Liver (tissue), 3 donors: Measurements from ENCODE around the gene PROZ.
A peak's percentile ranks its signal among the peaks of the same experiment; 100 is the strongest.

Experiments
- EGR1 ChIP-seq, 2 donors: IDR thresholded peaks; 2 replicates each; pipeline ENCODE4 v1.6.1; 2016 to 2018; ENCODE audit warnings: antibody characterized with exemption in 2 of 2, low read depth in 2 of 2
- FOXA1 ChIP-seq: IDR thresholded peaks from 2 replicates; pipeline ENCODE4 v1.6.1; 2016; ENCODE audit warnings: antibody characterized with exemption
- GABPA ChIP-seq, 2 donors: IDR thresholded peaks in 1 of 2; conservative IDR thresholded peaks in 1 of 2; 2 replicates each; pipeline ENCODE4 v1.6.1; 2016; ENCODE audit warnings: antibody characterized with exemption in 2 of 2, mild to moderate bottlenecking in 1 of 2, moderate library complexity in 1 of 2
- HNF4G ChIP-seq: IDR thresholded peaks from 2 replicates; pipeline ENCODE4 v1.6.1; 2016; ENCODE audit warnings: antibody characterized with exemption
- MAX ChIP-seq: IDR thresholded peaks from 2 replicates; pipeline ENCODE4 v1.6.1; 2016; ENCODE audit warnings: antibody characterized with exemption
- RAD21 ChIP-seq, 2 donors: IDR thresholded peaks; 2 replicates each; pipeline ENCODE4 v1.6.1; 2016; ENCODE audit warnings: antibody characterized with exemption in 2 of 2, mild to moderate bottlenecking in 2 of 2
- REST ChIP-seq: IDR thresholded peaks from 2 replicates; pipeline ENCODE4 v1.6.1; 2016; ENCODE audit warnings: antibody characterized with exemption, mild to moderate bottlenecking
- RXRA ChIP-seq, 2 donors: IDR thresholded peaks; 2 replicates each; pipeline ENCODE4 v1.6.1; 2017 to 2018; ENCODE audit warnings: antibody characterized with exemption in 2 of 2, mild to moderate bottlenecking in 1 of 2
- SP1 ChIP-seq: IDR thresholded peaks from 2 replicates; pipeline ENCODE4 v1.6.1; 2018; ENCODE audit warnings: antibody characterized with exemption, mild to moderate bottlenecking
- TAF1 ChIP-seq: conservative IDR thresholded peaks from 2 replicates; pipeline ENCODE4 v1.6.1; 2016; ENCODE audit warnings: antibody characterized with exemption, mild to moderate bottlenecking
- YY1 ChIP-seq: IDR thresholded peaks from 2 replicates; pipeline ENCODE4 v1.6.1; 2016; ENCODE audit warnings: antibody characterized with exemption, mild to moderate bottlenecking
- ZBTB33 ChIP-seq: IDR thresholded peaks from 2 replicates; pipeline ENCODE4 v1.6.1; 2016; ENCODE audit warnings: antibody characterized with exemption
- TF ChIP-seq, protein P1 (sequence below): fragments of 150-350 bp; IDR thresholded peaks from 2 replicates; pipeline ENCODE4 v1.5.1; 2017; ENCODE audit warnings: improper control_type of control experiment, low read depth, low read length; ENCODE audit not compliant: missing input control
- TF ChIP-seq, protein P2 (sequence below): IDR thresholded peaks from 2 replicates; pipeline ENCODE4 v1.6.1; 2016; ENCODE audit warnings: antibody characterized with exemption
- donor health status: healthy.
- donor health status: healthy.

- TF ChIP-seq, protein P1, sequence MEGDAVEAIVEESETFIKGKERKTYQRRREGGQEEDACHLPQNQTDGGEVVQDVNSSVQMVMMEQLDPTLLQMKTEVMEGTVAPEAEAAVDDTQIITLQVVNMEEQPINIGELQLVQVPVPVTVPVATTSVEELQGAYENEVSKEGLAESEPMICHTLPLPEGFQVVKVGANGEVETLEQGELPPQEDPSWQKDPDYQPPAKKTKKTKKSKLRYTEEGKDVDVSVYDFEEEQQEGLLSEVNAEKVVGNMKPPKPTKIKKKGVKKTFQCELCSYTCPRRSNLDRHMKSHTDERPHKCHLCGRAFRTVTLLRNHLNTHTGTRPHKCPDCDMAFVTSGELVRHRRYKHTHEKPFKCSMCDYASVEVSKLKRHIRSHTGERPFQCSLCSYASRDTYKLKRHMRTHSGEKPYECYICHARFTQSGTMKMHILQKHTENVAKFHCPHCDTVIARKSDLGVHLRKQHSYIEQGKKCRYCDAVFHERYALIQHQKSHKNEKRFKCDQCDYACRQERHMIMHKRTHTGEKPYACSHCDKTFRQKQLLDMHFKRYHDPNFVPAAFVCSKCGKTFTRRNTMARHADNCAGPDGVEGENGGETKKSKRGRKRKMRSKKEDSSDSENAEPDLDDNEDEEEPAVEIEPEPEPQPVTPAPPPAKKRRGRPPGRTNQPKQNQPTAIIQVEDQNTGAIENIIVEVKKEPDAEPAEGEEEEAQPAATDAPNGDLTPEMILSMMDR = no peak
- TF ChIP-seq TAF1 = no peak
- TF ChIP-seq, protein P2, sequence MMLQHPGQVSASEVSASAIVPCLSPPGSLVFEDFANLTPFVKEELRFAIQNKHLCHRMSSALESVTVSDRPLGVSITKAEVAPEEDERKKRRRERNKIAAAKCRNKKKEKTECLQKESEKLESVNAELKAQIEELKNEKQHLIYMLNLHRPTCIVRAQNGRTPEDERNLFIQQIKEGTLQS = no peak
- TF ChIP-seq REST = no peak
- TF ChIP-seq ZBTB33 = no peak
- no peak for TF ChIP-seq RAD21 (IDR thresholded peaks at IDR 0.05)
- TF ChIP-seq FOXA1 = no peak
- TF ChIP-seq MAX = no peak
- TF ChIP-seq EGR1 (IDR thresholded peaks at IDR 0.05; ENCODE audit: low read depth in 2 of 2) = no peak
- no peak for TF ChIP-seq SP1
- TF ChIP-seq RXRA (IDR thresholded peaks at IDR 0.05) = peak in 1 of 2 donors; percentile 22
- no peak for TF ChIP-seq YY1
- TF ChIP-seq HNF4G = no peak
- TF ChIP-seq GABPA (IDR thresholded peaks at IDR 0.05 in 1 of 2, conservative IDR thresholded peaks at IDR 0.05 in 1 of 2) = no peak
Observed at GRCh38 chr13:113152984-113153809, 5.3 kb upstream of the PROZ start.
